HG03039 (cell line): ENCODE data around the gene C4B.

Source experiments
- ATAC-seq: cut with Tn5 transposase; IDR thresholded peaks from one replicate; pipeline ENCODE4 v1.9.1; 2021; ENCODE audit warnings: mild to moderate bottlenecking, moderate library complexity; ENCODE audit not compliant: unreplicated experiment

Gene C4B

GRCh38 chr6:32079566-32080290, 65.1 kb downstream of the C4B start:
- ATAC-seq = no peak

GRCh38 chr6:32081168-32081990, 66.8 kb downstream of the C4B start:
- ATAC-seq = no peak

GRCh38 chr6:32082478-32082877, 67.9 kb downstream of the C4B start:
- no peak for ATAC-seq

GRCh38 chr6:32082935-32083334, 68.3 kb downstream of the C4B start:
- ATAC-seq = no peak

- no peak for ATAC-seq
These were observed 69.5 kb downstream of the C4B start for GRCh38 chr6:32083812-32084768.

- ATAC-seq = no peak
These were observed 70.2 kb downstream of the C4B start for GRCh38 chr6:32084780-32085179.
